ENCODE results near the gene CSNK1G1.
"Not testable (repeated sequence)": the region's sequence is repeated elsewhere in the genome, so short reads cannot be mapped to it uniquely, and the experiment has no call there.

CSNK1G1 gene

GRCh38 chr15:64217429-64217750, 138.6 kb downstream of the CSNK1G1 start:
- not testable (repeated sequence) for H3K4me1 Mint-ChIP-seq, H3K9me3 Mint-ChIP-seq

GRCh38 chr15:64216730-64217428, 139.1 kb downstream of the CSNK1G1 start:
- H3K9me3 Mint-ChIP-seq: no peaks in the 10 kb centered on the region
- H3K4me1 Mint-ChIP-seq: no peaks in the 10 kb centered on the region
- peaks cover 34% of the 10 kb centered on the region for H3K36me3 Mint-ChIP-seq
- DNase-seq (ENCODE audit: low spot score in 2 of 2) (no peak), ATAC-seq (no peak)
- H3K4me3 Mint-ChIP-seq: no peak overlapping the region
- no peak overlapping the region for H3K27ac Mint-ChIP-seq

More at GRCh38 chr15:64217429-64217750, 138.6 kb downstream of the CSNK1G1 start:
- not testable (repeated sequence) for H3K4me3 Mint-ChIP-seq; ATAC-seq; DNase-seq (ENCODE audit: low spot score in 2 of 2); H3K27ac Mint-ChIP-seq
- peaks cover 29% of the 10 kb centered on the region for H3K36me3 Mint-ChIP-seq

- no peak for DNase-seq (ENCODE audit: low spot score in 2 of 2)
- Mint-ChIP-seq H3K27ac (no peak overlapping the region), H3K4me1 (no peaks in the 10 kb centered on the region), H3K9me3 (no peaks in the 10 kb centered on the region), H3K4me3 (no peak overlapping the region), H3K36me3 (peaks cover 36% of the 10 kb centered on the region)
- ATAC-seq: no peak
These were observed 139.8 kb downstream of the CSNK1G1 start for GRCh38 chr15:64216196-64216595.

- ATAC-seq: no peak
- no peak for DNase-seq (ENCODE audit: low spot score in 2 of 2)
- no peak overlapping the region for H3K27ac Mint-ChIP-seq
- H3K36me3 Mint-ChIP-seq: peaks cover 41% of the 10 kb centered on the region
- no peak overlapping the region for H3K4me3 Mint-ChIP-seq
- H3K4me1 Mint-ChIP-seq: peaks cover 5% of the 10 kb centered on the region
- no peaks in the 10 kb centered on the region for H3K9me3 Mint-ChIP-seq
These were observed 142.3 kb downstream of the CSNK1G1 start for GRCh38 chr15:64213646-64214045.

- DNase-seq (ENCODE audit: low spot score in 2 of 2): no peak
- H3K4me3 Mint-ChIP-seq: no peak overlapping the region
These were observed 144.3 kb downstream of the CSNK1G1 start for GRCh38 chr15:64211696-64212095.

GRCh38 chr15:64210371-64210770, 145.6 kb downstream of the CSNK1G1 start:
- H3K36me3 Mint-ChIP-seq: peaks cover 51% of the 10 kb centered on the region
- no peaks in the 10 kb centered on the region for H3K9me3 Mint-ChIP-seq
- peaks cover 5% of the 10 kb centered on the region for H3K4me1 Mint-ChIP-seq
- DNase-seq (ENCODE audit: low spot score in 2 of 2) (no peak), ATAC-seq (no peak)
- no peak overlapping the region for H3K4me3 Mint-ChIP-seq
- peak overlapping the region; percentile 49 for H3K27ac Mint-ChIP-seq

More at GRCh38 chr15:64211696-64212095, 144.3 kb downstream of the CSNK1G1 start:
- Mint-ChIP-seq H3K9me3 (no peaks in the 10 kb centered on the region), H3K27ac (peak overlapping the region; percentile 49), H3K36me3 (peaks cover 51% of the 10 kb centered on the region), H3K4me1 (peaks cover 5% of the 10 kb centered on the region)
- no peak for ATAC-seq

- H3K4me1 Mint-ChIP-seq: peaks cover 5% of the 10 kb centered on the region
- H3K4me3 Mint-ChIP-seq: no peak overlapping the region
- ATAC-seq: no peak
- H3K27ac Mint-ChIP-seq: no peak overlapping the region
- no peak for DNase-seq (ENCODE audit: low spot score in 2 of 2)
- H3K36me3 Mint-ChIP-seq: peaks cover 48% of the 10 kb centered on the region
- no peaks in the 10 kb centered on the region for H3K9me3 Mint-ChIP-seq
These were observed 146.2 kb downstream of the CSNK1G1 start for GRCh38 chr15:64209680-64210334.

- H3K36me3 Mint-ChIP-seq: peaks cover 62% of the 10 kb centered on the region
These were observed 150.8 kb downstream of the CSNK1G1 start for GRCh38 chr15:64205202-64205601.

GRCh38 chr15:64197425-64197824, 158.5 kb downstream of the CSNK1G1 start:
- Mint-ChIP-seq H3K27ac (no peak overlapping the region), H3K36me3 (peaks cover 86% of the 10 kb centered on the region), H3K4me3 (no peak overlapping the region), H3K4me1 (no peaks in the 10 kb centered on the region), H3K9me3 (no peaks in the 10 kb centered on the region)
- ATAC-seq: no peak
- no peak for DNase-seq (ENCODE audit: low spot score in 2 of 2)

More at GRCh38 chr15:64205202-64205601, 150.8 kb downstream of the CSNK1G1 start:
- Mint-ChIP-seq H3K9me3 (no peaks in the 10 kb centered on the region), H3K4me3 (no peak overlapping the region), H3K27ac (no peak overlapping the region), H3K4me1 (peaks cover 5% of the 10 kb centered on the region)
- no peak for ATAC-seq
- no peak for DNase-seq (ENCODE audit: low spot score in 2 of 2)

GRCh38 chr15:64193971-64194370, 162.0 kb downstream of the CSNK1G1 start:
- no peak for ATAC-seq
- DNase-seq (ENCODE audit: low spot score in 2 of 2): no peak
- Mint-ChIP-seq H3K27ac (no peak overlapping the region), H3K36me3 (peaks cover 63% of the 10 kb centered on the region), H3K4me3 (no peak overlapping the region), H3K9me3 (no peaks in the 10 kb centered on the region), H3K4me1 (no peaks in the 10 kb centered on the region)

GRCh38 chr15:64191971-64192830, 163.8 kb downstream of the CSNK1G1 start:
- Mint-ChIP-seq H3K4me3 (no peak overlapping the region), H3K9me3 (no peaks in the 10 kb centered on the region), H3K4me1 (peaks cover 16% of the 10 kb centered on the region), H3K36me3 (peaks cover 65% of the 10 kb centered on the region), H3K27ac (no peak overlapping the region)
- ATAC-seq (no peak), DNase-seq (ENCODE audit: low spot score in 2 of 2) (no peak)

GRCh38 chr15:64187396-64188191, 168.4 kb downstream of the CSNK1G1 start:
- ATAC-seq (peak; percentile 45), DNase-seq (ENCODE audit: low spot score in 2 of 2) (no peak)
- peaks cover 51% of the 10 kb centered on the region for H3K36me3 Mint-ChIP-seq
- peaks cover 16% of the 10 kb centered on the region for H3K4me1 Mint-ChIP-seq
- H3K27ac Mint-ChIP-seq: peak overlapping the region; percentile 41
- H3K4me3 Mint-ChIP-seq: peak overlapping the region; percentile 55
- no peaks in the 10 kb centered on the region for H3K9me3 Mint-ChIP-seq

- DNase-seq (ENCODE audit: low spot score in 2 of 2) (no peak), ATAC-seq (no peak)
- no peak overlapping the region for H3K4me3 Mint-ChIP-seq
- H3K9me3 Mint-ChIP-seq: no peaks in the 10 kb centered on the region
- no peak overlapping the region for H3K27ac Mint-ChIP-seq
- peaks cover 44% of the 10 kb centered on the region for H3K36me3 Mint-ChIP-seq
- peaks cover 16% of the 10 kb centered on the region for H3K4me1 Mint-ChIP-seq
These were observed 170.6 kb downstream of the CSNK1G1 start for GRCh38 chr15:64185146-64185911.

GRCh38 chr15:64182859-64183370, 173.1 kb downstream of the CSNK1G1 start:
- DNase-seq (ENCODE audit: low spot score in 2 of 2): no peak
- ATAC-seq: no peak
- Mint-ChIP-seq H3K9me3 (no peaks in the 10 kb centered on the region), H3K27ac (no peak overlapping the region), H3K4me3 (no peak overlapping the region), H3K4me1 (peaks cover 5% of the 10 kb centered on the region), H3K36me3 (peaks cover 49% of the 10 kb centered on the region)

Measured in stimulated activated effector memory CD8-positive, alpha-beta T cell treated with anti-CD3 and anti-CD28 coated beads, Interleukin-12 subunit alpha, Interleukin-12 subunit beta, amount 100 ng/mL, for 72 hours (primary cell).